Calu3 (cell line): ENCODE data around the gene SYNGR2. TPM values are rescaled to one million over a fixed set of nuclear protein-coding genes. Genes with fewer than 3 reads are reported as not detected.
"Not testable (repeated sequence)": the region's sequence is repeated elsewhere in the genome, so short reads cannot be mapped to it uniquely, and the experiment has no call there.

Experiments used
- BruUV-seq: library from RNA; stranded (reverse); fragments of 400-500 nt; replicated peaks from 2 replicates; lab custom pipeline; 2021; lab: Mats Ljungman, UMichigan
- CTCF ChIA-PET: fragments of 300-600 bp; sonication (Branson Sonifier 250); formaldehyde crosslinking; loops from one replicate; lab custom pipeline; 2022; ENCODE audit warnings: antibody characterized with exemption; lab: Charles Lee
- DNase-seq: peaks from one replicate; pipeline ENCODE4 v3.0.0; 2022
- H3K27ac Mint-ChIP-seq: one replicate; pipeline ENCODE4 v1.8.0; 2022; ENCODE audit warnings: mixed read lengths; ENCODE audit not compliant: unreplicated experiment
- H3K27me3 Mint-ChIP-seq: one replicate; pipeline ENCODE4 v1.8.0; 2022; ENCODE audit warnings: mixed read lengths; ENCODE audit not compliant: unreplicated experiment
- H3K36me3 Mint-ChIP-seq: one replicate; pipeline ENCODE4 v1.8.0; 2022; ENCODE audit warnings: mild to moderate bottlenecking, moderate library complexity, mixed read lengths; ENCODE audit not compliant: insufficient read depth, unreplicated experiment
- H3K4me1 Mint-ChIP-seq: one replicate; pipeline ENCODE4 v1.8.0; 2022; ENCODE audit warnings: mild to moderate bottlenecking, low read depth, mixed read lengths; ENCODE audit not compliant: unreplicated experiment
- H3K4me3 Mint-ChIP-seq: one replicate; pipeline ENCODE4 v1.8.0; 2022; ENCODE audit warnings: mild to moderate bottlenecking, low read depth, moderate library complexity, mixed read lengths; ENCODE audit not compliant: unreplicated experiment
- H3K9me3 Mint-ChIP-seq: one replicate; pipeline ENCODE4 v1.8.0; 2022; ENCODE audit warnings: low read depth, mixed read lengths; ENCODE audit not compliant: unreplicated experiment
- intact Hi-C: fragments of 100-400 bp; cut with micrococcal nuclease; formaldehyde crosslinking; loops from one replicate; pipeline ENCODE4 v1.10.0; 2022; ENCODE audit not compliant: unreplicated experiment
- total RNA-seq: library from RNA; stranded (reverse); gene quantifications from 2 replicates; pipeline ENCODE4 v1.2.3, GENCODE V29; 2022
- TF ChIP-seq, protein P1 (sequence below): fragments of 200-600 bp; IDR thresholded peaks from one replicate; pipeline ENCODE4 v1.8.0; 2022; ENCODE audit warnings: antibody characterized with exemption; ENCODE audit not compliant: unreplicated experiment

Gene SYNGR2
- total RNA-seq, 1 experiment from 2014 or later: 204 TPM

DNA sequence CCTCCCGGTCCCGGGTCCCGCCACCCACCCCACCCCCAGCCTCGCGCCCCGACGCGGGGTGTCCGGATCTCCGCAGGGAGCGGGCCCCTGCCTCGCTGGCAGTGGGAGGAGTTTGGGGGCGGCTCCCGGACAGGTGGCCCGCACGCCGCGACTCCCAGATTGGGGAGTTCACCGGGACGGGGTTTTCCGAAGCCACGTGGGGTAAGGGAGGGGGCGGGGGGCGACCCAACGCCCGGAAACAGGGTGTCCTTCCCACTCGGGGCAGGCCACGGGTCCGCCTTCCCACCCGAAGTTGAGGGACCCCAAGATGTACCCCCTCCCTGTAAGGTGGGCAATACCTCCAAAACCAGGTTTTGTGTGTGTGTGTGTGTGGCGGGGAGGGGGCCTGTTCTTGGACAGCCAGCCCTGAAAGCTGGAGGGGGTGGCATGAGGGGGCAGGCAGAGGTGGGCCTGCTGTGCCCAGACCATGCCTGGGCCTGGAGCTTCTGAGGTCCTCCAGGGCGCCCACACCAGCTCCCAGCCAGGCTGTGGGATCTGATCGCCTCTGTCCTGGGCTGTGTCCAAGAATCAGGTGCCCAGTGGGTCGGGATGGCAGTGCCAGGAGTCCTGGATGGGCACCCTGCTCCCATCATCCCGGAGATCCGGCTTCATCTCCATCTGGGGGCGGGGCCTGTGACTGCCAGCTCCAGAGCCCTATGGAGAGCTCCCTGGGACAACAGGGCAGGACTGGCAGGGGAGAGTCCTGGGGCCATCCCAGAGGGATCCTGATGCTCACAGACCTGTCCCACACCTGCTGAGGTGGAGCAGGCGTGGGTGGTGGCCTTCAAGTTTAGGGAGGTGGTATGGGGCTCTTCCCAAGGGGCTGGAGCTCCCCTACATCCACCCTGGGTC is 767 bp downstream of the SYNGR2 start:
- Mint-ChIP-seq H3K9me3 (no peaks in the 10 kb centered on the region), H3K27ac (peak overlapping the region; percentile 36), H3K36me3 (peaks cover 46% of the 10 kb centered on the region), H3K27me3 (no peaks in the 10 kb centered on the region), H3K4me3 (peak overlapping the region; percentile 70), H3K4me1 (peaks cover 29% of the 10 kb centered on the region)
- intact Hi-C loops: no loop called here
- peak; percentile 76 for DNase-seq
- TF ChIP-seq, protein P1, sequence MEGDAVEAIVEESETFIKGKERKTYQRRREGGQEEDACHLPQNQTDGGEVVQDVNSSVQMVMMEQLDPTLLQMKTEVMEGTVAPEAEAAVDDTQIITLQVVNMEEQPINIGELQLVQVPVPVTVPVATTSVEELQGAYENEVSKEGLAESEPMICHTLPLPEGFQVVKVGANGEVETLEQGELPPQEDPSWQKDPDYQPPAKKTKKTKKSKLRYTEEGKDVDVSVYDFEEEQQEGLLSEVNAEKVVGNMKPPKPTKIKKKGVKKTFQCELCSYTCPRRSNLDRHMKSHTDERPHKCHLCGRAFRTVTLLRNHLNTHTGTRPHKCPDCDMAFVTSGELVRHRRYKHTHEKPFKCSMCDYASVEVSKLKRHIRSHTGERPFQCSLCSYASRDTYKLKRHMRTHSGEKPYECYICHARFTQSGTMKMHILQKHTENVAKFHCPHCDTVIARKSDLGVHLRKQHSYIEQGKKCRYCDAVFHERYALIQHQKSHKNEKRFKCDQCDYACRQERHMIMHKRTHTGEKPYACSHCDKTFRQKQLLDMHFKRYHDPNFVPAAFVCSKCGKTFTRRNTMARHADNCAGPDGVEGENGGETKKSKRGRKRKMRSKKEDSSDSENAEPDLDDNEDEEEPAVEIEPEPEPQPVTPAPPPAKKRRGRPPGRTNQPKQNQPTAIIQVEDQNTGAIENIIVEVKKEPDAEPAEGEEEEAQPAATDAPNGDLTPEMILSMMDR: no peak
- BruUV-seq: no TSS peak
- CTCF ChIA-PET: interaction anchor here (0.5 to 1.1 kb wide), 6 partner anchors 13 to 82 kb away, joined by 3 to 10 read pairs (median 4); partner anchors contain the start of genes AFMID and TK1

DNA sequence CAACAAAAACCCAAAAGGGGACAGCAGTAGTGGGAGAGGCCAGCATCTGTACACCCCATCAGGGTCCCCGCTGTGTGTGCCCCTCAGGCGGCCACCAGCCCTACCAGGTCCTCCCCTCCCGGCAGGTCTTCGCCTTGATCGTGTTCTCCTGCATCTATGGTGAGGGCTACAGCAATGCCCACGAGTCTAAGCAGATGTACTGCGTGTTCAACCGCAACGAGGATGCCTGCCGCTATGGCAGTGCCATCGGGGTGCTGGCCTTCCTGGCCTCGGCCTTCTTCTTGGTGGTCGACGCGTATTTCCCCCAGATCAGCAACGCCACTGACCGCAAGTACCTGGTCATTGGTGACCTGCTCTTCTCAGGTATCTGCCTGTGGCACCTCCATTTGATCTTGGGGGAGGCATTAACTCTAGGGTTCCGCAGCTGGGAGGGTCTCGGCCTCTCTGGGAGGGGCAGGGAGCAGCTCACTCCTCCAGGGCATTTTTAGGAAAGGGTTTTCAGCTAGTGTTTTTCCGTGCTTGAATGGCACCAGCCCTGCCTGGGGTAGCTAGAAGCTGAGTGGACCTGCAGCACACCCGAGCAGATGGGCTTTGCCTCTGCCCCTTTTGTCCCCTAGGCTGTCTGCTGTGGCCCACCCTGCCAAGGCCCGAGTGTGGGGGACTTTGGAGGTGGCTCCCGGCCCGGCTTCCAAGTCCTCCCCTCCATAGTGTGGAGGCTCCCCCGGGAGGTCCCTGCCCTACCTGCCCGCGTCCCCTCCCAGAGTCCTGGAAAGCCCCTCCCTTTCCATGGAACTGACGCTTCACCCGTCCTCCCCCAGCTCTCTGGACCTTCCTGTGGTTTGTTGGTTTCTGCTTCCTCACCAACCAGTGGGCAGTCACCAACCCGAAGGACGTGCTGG is 2.6 kb downstream of the SYNGR2 start:
- intact Hi-C loops: no loop called here
- BruUV-seq: TSS peak; percentile 16
- Mint-ChIP-seq H3K4me3 (peak overlapping the region; percentile 23), H3K9me3 (no peaks in the 10 kb centered on the region), H3K27me3 (no peaks in the 10 kb centered on the region), H3K36me3 (peaks cover 64% of the 10 kb centered on the region), H3K4me1 (peaks cover 45% of the 10 kb centered on the region), H3K27ac (peak overlapping the region; percentile 87)
- TF ChIP-seq, protein P1: no peak
- CTCF ChIA-PET: interaction anchor here (0.6 kb wide), 1 partner anchor 193 kb away, joined by 4 read pairs; no protein-coding TSS in a partner anchor
- no peak for DNase-seq

DNA sequence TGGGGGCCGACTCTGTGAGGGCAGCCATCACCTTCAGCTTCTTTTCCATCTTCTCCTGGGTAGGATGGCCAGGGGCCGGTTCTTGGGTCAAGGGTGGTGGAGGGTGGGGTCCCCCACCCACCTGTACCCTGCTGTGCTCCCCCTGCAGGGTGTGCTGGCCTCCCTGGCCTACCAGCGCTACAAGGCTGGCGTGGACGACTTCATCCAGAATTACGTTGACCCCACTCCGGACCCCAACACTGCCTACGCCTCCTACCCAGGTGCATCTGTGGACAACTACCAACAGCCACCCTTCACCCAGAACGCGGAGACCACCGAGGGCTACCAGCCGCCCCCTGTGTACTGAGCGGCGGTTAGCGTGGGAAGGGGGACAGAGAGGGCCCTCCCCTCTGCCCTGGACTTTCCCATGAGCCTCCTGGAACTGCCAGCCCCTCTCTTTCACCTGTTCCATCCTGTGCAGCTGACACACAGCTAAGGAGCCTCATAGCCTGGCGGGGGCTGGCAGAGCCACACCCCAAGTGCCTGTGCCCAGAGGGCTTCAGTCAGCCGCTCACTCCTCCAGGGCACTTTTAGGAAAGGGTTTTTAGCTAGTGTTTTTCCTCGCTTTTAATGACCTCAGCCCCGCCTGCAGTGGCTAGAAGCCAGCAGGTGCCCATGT is 3.3 kb downstream of the SYNGR2 start:
- peak overlapping the region; percentile 23 for H3K4me3 Mint-ChIP-seq
- H3K36me3 Mint-ChIP-seq: peaks cover 65% of the 10 kb centered on the region
- H3K27me3 Mint-ChIP-seq, BruUV-seq, H3K9me3 Mint-ChIP-seq, DNase-seq, intact Hi-C loops: not testable (repeated sequence)
- H3K27ac Mint-ChIP-seq: peak overlapping the region; percentile 87
- H3K4me1 Mint-ChIP-seq: peaks cover 46% of the 10 kb centered on the region
- CTCF ChIA-PET: interaction anchor here (0.6 kb wide), 1 partner anchor 56 kb away, joined by 3 read pairs; no protein-coding TSS in a partner anchor

DNA sequence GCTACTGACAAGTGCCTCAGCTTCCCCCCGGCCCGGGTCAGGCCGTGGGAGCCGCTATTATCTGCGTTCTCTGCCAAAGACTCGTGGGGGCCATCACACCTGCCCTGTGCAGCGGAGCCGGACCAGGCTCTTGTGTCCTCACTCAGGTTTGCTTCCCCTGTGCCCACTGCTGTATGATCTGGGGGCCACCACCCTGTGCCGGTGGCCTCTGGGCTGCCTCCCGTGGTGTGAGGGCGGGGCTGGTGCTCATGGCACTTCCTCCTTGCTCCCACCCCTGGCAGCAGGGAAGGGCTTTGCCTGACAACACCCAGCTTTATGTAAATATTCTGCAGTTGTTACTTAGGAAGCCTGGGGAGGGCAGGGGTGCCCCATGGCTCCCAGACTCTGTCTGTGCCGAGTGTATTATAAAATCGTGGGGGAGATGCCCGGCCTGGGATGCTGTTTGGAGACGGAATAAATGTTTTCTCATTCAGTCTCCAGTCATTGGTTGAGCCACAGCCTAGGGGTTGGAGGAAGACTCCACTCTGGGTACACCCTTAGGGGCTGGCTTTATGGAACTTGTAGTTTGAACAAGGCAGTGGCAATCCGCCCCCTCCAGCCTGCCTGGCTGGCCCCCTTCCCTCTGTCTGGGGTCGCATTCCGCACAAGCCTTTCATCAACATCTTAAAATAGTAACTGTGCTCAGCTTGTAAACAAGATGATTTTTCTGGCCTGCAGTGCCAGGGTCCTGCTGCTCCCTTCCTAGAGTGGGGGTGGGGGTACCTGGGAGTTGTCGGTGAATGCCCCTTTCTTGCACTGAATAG is 4.1 kb downstream of the SYNGR2 start:
- no TSS peak for BruUV-seq
- CTCF ChIA-PET: interaction anchor here (0.6 kb wide), 1 partner anchor 57 kb away, joined by 3 read pairs; no protein-coding TSS in a partner anchor
- Mint-ChIP-seq H3K9me3 (no peaks in the 10 kb centered on the region), H3K27me3 (no peaks in the 10 kb centered on the region), H3K4me1 (peaks cover 46% of the 10 kb centered on the region), H3K27ac (peak overlapping the region; percentile 87), H3K4me3 (peak overlapping the region; percentile 23), H3K36me3 (peaks cover 65% of the 10 kb centered on the region)
- DNase-seq: peak; percentile 64
- intact Hi-C loops: no loop called here
- TF ChIP-seq, protein P1: no peak
